IMR-90 (cell line): ENCODE results near the gene RGS12. TPM values are rescaled to one million over a fixed set of nuclear protein-coding genes. Genes with fewer than 3 reads are reported as not detected.

Experiments used
- ATAC-seq: fragments of 200-7000 bp; cut with Tn5 transposase; 2 replicates; pipeline ENCODE4 v1.9.1; 2020; ENCODE audit warnings: low read depth, mild to moderate bottlenecking, moderate library complexity
- BruUV-seq: library from RNA; stranded (reverse); fragments of 400-500 nt; replicated peaks from 2 replicates; lab custom pipeline; 2021; lab: Mats Ljungman, UMichigan
- CTCF ChIA-PET: fragments of 300-600 bp; formaldehyde crosslinking; extraction: SDS; loops from one replicate; lab custom pipeline; 2021; ENCODE audit warnings: antibody characterized with exemption; lab: Yijun Ruan, JAX
- POLR2A ChIA-PET: fragments of 300-600 bp; sonication (Branson Sonifier 250); formaldehyde crosslinking; loops from one replicate; lab custom pipeline; 2022; ENCODE audit warnings: antibody characterized with exemption; ENCODE audit not compliant: unreplicated experiment; lab: Charles Lee
- DNase-seq: peaks from one replicate; pipeline ENCODE4 v3.0.0; 2013
- H2AFZ ChIP-seq: replicated peaks from 2 replicates; pipeline ENCODE3; 2013; ENCODE audit warnings: low read length, mild to moderate bottlenecking; ENCODE audit not compliant: poor library complexity
- H2AK5ac ChIP-seq: 2 replicates; pipeline ENCODE4 v1.6.1; 2013; ENCODE audit warnings: low read depth, low read length, inconsistent platforms
- H2AK9ac ChIP-seq: replicated peaks from 2 replicates; pipeline ENCODE3; 2013; ENCODE audit warnings: mild to moderate bottlenecking, low read depth, low read length, moderate library complexity; ENCODE audit not compliant: poor library complexity
- H2BK120ac ChIP-seq: 2 replicates; pipeline ENCODE4 v1.6.1; 2013; ENCODE audit warnings: low read depth, low read length, inconsistent platforms
- H2BK15ac ChIP-seq: 3 replicates; pipeline ENCODE4 v1.6.1; 2013; ENCODE audit warnings: low read depth, low read length, inconsistent platforms
- H2BK20ac ChIP-seq: 2 replicates; pipeline ENCODE4 v1.6.1; 2013; ENCODE audit warnings: low read depth, mild to moderate bottlenecking, inconsistent platforms, low read length, moderate library complexity
- H2BK5ac ChIP-seq: 2 replicates; pipeline ENCODE4 v1.6.1; 2013; ENCODE audit warnings: mild to moderate bottlenecking, low read depth, low read length, inconsistent platforms; ENCODE audit not compliant: poor library complexity, severe bottlenecking
- H3K14ac ChIP-seq: replicated peaks from 2 replicates; pipeline ENCODE4 v1.6.1; 2013; ENCODE audit warnings: low read depth, low read length, inconsistent platforms
- H3K18ac ChIP-seq: 2 replicates; pipeline ENCODE4 v1.6.1; 2013; ENCODE audit warnings: low read depth, low read length, control low read depth
- H3K23ac ChIP-seq: 2 replicates; pipeline ENCODE4 v1.6.1; 2013; ENCODE audit warnings: low read depth, low read length, inconsistent platforms
- H3K27ac ChIP-seq: 2 replicates; pipeline ENCODE4 v1.5.1; 2013; ENCODE audit warnings: mild to moderate bottlenecking, control low read depth, low read length; ENCODE audit not compliant: insufficient read depth
- H3K27me3 ChIP-seq: 2 replicates; pipeline ENCODE4 v1.6.1; 2013; ENCODE audit warnings: low read length; ENCODE audit not compliant: control insufficient read depth, insufficient read depth
- H3K36me3 ChIP-seq: 2 replicates; pipeline ENCODE4 v1.6.1; 2013; ENCODE audit warnings: low read length, mixed read lengths; ENCODE audit not compliant: control insufficient read depth, insufficient read depth
- H3K4ac ChIP-seq: 2 replicates; pipeline ENCODE4 v1.6.1; 2013; ENCODE audit warnings: low read depth, low read length, inconsistent platforms
- H3K4me1 ChIP-seq: 2 replicates; pipeline ENCODE4 v1.6.1; 2013; ENCODE audit warnings: low read length, mixed read lengths; ENCODE audit not compliant: control insufficient read depth, insufficient read depth
- H3K4me2 ChIP-seq: 2 replicates; pipeline ENCODE4 v1.6.1; 2013; ENCODE audit warnings: low read depth, mild to moderate bottlenecking, control low read depth, low read length, moderate library complexity
- H3K4me3 ChIP-seq: 2 replicates; pipeline ENCODE4 v1.5.1; 2013; ENCODE audit warnings: low read depth, mild to moderate bottlenecking, control low read depth, low read length, moderate library complexity; ENCODE audit not compliant: insufficient read depth
- H3K56ac ChIP-seq: 2 replicates; pipeline ENCODE4 v1.6.1; 2013; ENCODE audit warnings: low read length, inconsistent platforms; ENCODE audit not compliant: insufficient read depth; ENCODE audit errors: extremely low read depth
- H3K79me1 ChIP-seq, 2 experiments: 2 replicates each; pipeline ENCODE4 v1.6.1; 2013; ENCODE audit warnings: low read length in 2 of 2, inconsistent platforms in 1 of 2, low read depth in 1 of 2
- H3K9ac ChIP-seq: 2 replicates; pipeline ENCODE4 v1.6.1; 2013; ENCODE audit warnings: low read depth, low read length, control low read depth
- H3K9me1 ChIP-seq: 2 replicates; pipeline ENCODE4 v1.6.1; 2013; ENCODE audit warnings: low read length, inconsistent platforms; ENCODE audit not compliant: insufficient read depth
- H3K9me3 ChIP-seq: 2 replicates; pipeline ENCODE4 v1.6.1; 2013; ENCODE audit warnings: low read length; ENCODE audit not compliant: control insufficient read depth, insufficient read depth
- H4K20me1 ChIP-seq: 2 replicates; pipeline ENCODE4 v1.6.1; 2013; ENCODE audit warnings: low read length, inconsistent platforms; ENCODE audit not compliant: insufficient read depth
- H4K5ac ChIP-seq: 2 replicates; pipeline ENCODE4 v1.6.1; 2013; ENCODE audit warnings: mild to moderate bottlenecking, low read depth, low read length, control low read depth
- H4K8ac ChIP-seq, 2 experiments: 2 replicates each; pipeline ENCODE4 v1.6.1; 2013; ENCODE audit warnings: low read depth in 2 of 2, low read length in 2 of 2, control low read depth in 1 of 2, inconsistent platforms in 1 of 2
- H4K91ac ChIP-seq: 2 replicates; pipeline ENCODE4 v1.6.1; 2013; ENCODE audit warnings: low read depth, low read length, inconsistent platforms; ENCODE audit not compliant: insufficient read depth
- BHLHE40 ChIP-seq: fragments of 150-350 bp; IDR thresholded peaks from 2 replicates; pipeline ENCODE4 v1.6.1; 2016; ENCODE audit warnings: mild to moderate bottlenecking, low read depth, low read length
- CHD1 ChIP-seq: IDR thresholded peaks from 2 replicates; pipeline ENCODE4 v1.6.1; 2012; ENCODE audit warnings: low read depth, low read length, improper control_type of control experiment
- FOS ChIP-seq: fragments of 150-350 bp; IDR thresholded peaks from 2 replicates; pipeline ENCODE4 v1.6.1; 2016; ENCODE audit warnings: low read depth, low read length
- NFE2L2 ChIP-seq: fragments of 150-350 bp; IDR thresholded peaks from 2 replicates; pipeline ENCODE4 v1.6.1; 2016; ENCODE audit warnings: low read depth, mild to moderate bottlenecking, low read length
- RFX5 ChIP-seq: IDR thresholded peaks from 2 replicates; pipeline ENCODE4 v1.8.0; 2012; ENCODE audit warnings: low read depth, mild to moderate bottlenecking, low read length, moderate library complexity
- SMC3 ChIP-seq: fragments of 150-350 bp; IDR thresholded peaks from 2 replicates; pipeline ENCODE4 v1.6.1; 2016; ENCODE audit warnings: low read depth, mild to moderate bottlenecking, antibody characterized with exemption, low read length, moderate library complexity
- WGBS, 2 experiments: methylation state at CpG; one replicate each; pipeline versions ENCODE4 v1.1.5 to v1.1.7; 2013; ENCODE audit warnings: missing lambda C conversion rate in 2 of 2; ENCODE audit not compliant: insufficient read length in 1 of 2; ENCODE audit errors: extremely low coverage in 2 of 2; 5-methylcytosine and 5-hydroxymethylcytosine counted together
- dilution Hi-C: fragments of 300-500 bp; cut with HindIII; formaldehyde crosslinking; loops from one replicate; pipeline ENCODE4 v1.14.3; 2018; ENCODE audit warnings: low sequenced_read_pairs; ENCODE audit not compliant: unreplicated experiment
- in situ Hi-C: fragments of 300-500 bp; cut with MboI; formaldehyde crosslinking; loops from 3 replicates; pipeline ENCODE4 v1.14.3; 2019; ENCODE audit warnings: low sequenced_read_pairs, inconsistent platforms, mixed read lengths
- intact Hi-C: fragments of 100-400 bp; cut with micrococcal nuclease; formaldehyde crosslinking; loops from 2 replicates; pipeline ENCODE4 v1.10.0; 2022
- polyA plus RNA-seq, 3 experiments: library from polyadenylated mRNA; depleted of rRNA; stranded (reverse); fragments of >200 nt; gene quantifications; 2 replicates each; pipeline ENCODE4 v1.2.3, GENCODE V29; 2012; ENCODE audit warnings: low replicate concordance in 1 of 3
- total RNA-seq: library from RNA; depleted of rRNA; stranded (reverse); fragments of >200 nt; gene quantifications from 2 replicates; pipeline ENCODE4 v1.2.3, GENCODE V29; 2012
- TF ChIP-seq, protein P1 (sequence below): fragments of 150-350 bp; IDR thresholded peaks from 2 replicates; pipeline ENCODE4 v1.6.1; 2016; ENCODE audit warnings: low read depth, mild to moderate bottlenecking, low read length, moderate library complexity, borderline replicate concordance

RGS12 gene
- total and polyA plus RNA-seq, 2 of the 4 experiments (the other 2 are of a cell fraction) = 11.8 to 12.0 TPM

- no peak overlapping the region for H4K8ac ChIP-seq
- H3K56ac ChIP-seq = no peak overlapping the region
- no peak overlapping the region for H2BK20ac ChIP-seq
- ChIA-PET CTCF (no interaction called here), POLR2A (no interaction called here)
- no peaks in the 10 kb centered on the region for H3K27me3 ChIP-seq
- WGBS, 2 experiments = 100% methylated on average over 1 of the region's 14 CpGs; no CpG with 5 or more reads in 1 of the 2 experiments
- H4K91ac ChIP-seq = no peak overlapping the region
- H3K79me1 ChIP-seq = peaks cover 18 to 71% of the 10 kb centered on the region in 2 experiments
- H4K20me1 ChIP-seq = peaks cover 20% of the 10 kb centered on the region
- no peak overlapping the region for H3K9ac ChIP-seq
- no peak overlapping the region for H2AK9ac ChIP-seq
- BruUV-seq = no TSS peak
- H4K5ac ChIP-seq = no peak overlapping the region
- H3K4me2 ChIP-seq = no peak overlapping the region
- no peak for TF ChIP-seq NFE2L2
- no peak for TF ChIP-seq RFX5
- TF ChIP-seq CHD1 = no peak
- TF ChIP-seq SMC3 = no peak
- TF ChIP-seq BHLHE40 = no peak
- TF ChIP-seq, protein P1, sequence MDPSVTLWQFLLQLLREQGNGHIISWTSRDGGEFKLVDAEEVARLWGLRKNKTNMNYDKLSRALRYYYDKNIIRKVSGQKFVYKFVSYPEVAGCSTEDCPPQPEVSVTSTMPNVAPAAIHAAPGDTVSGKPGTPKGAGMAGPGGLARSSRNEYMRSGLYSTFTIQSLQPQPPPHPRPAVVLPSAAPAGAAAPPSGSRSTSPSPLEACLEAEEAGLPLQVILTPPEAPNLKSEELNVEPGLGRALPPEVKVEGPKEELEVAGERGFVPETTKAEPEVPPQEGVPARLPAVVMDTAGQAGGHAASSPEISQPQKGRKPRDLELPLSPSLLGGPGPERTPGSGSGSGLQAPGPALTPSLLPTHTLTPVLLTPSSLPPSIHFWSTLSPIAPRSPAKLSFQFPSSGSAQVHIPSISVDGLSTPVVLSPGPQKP = no peak
- TF ChIP-seq FOS = no peak
- H3K9me1 ChIP-seq = peaks cover 10% of the 10 kb centered on the region; the same call in 1 of the 2 replicates
- no peak overlapping the region for H2AFZ ChIP-seq
- intact Hi-C loops = no loop called here
- peaks cover 4% of the 10 kb centered on the region; the same call in 1 of the 2 replicates for H3K4me1 ChIP-seq
- no peak overlapping the region for H3K18ac ChIP-seq
- DNase-seq (no peak), ATAC-seq (no peak)
- no peak overlapping the region for H2BK5ac ChIP-seq
- H3K23ac ChIP-seq = no peak overlapping the region
- no peak overlapping the region for H2BK120ac ChIP-seq
- H3K14ac ChIP-seq = no peak overlapping the region
- peaks cover 4% of the 10 kb centered on the region for H3K9me3 ChIP-seq
- peaks cover 1% of the 10 kb centered on the region; the same call in 1 of the 2 replicates for H3K36me3 ChIP-seq
- no peak overlapping the region for H2BK15ac ChIP-seq
- H3K4me3 ChIP-seq = no peak overlapping the region
- no peak overlapping the region for H3K4ac ChIP-seq
- dilution Hi-C loops = no loop called here
- in situ Hi-C loops = no loop called here
- no peak overlapping the region for H2AK5ac ChIP-seq
- H3K27ac ChIP-seq = no peak overlapping the region
Measured at GRCh38 chr4:3336382-3337356, 43.8 kb downstream of the RGS12 start.
